NCI-H1930 (cell line): ENCODE results near the gene IQGAP1.

ENCODE experiments used
- DNase-seq, 2 experiments: peaks; one replicate each; lab custom pipeline; 2025; lab: John Stamatoyannopoulos, UW

Gene IQGAP1

GRCh38 chr15:90531147-90531546, 143.1 kb downstream of the IQGAP1 start:
- DNase-seq, result no peak

DNA sequence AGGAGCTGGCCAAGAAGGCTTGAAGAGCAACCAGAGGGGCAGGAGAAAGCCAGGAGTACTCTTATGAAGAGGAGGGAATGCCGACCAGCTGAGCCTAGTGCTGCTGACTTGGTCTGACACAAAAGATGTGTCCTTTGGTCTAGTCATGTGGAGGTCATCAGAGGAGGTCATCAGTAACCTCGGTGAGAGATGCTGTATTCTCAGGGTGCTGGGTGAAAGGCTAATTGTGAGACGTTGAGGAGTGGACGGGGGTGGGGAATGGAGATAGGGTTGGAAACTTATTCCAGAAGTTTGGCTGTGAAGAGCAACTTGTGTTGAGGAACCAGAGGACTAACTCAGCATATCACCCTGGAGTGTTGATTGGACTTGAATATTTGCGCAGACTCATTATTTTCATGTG, 147.2 kb downstream of the IQGAP1 start:
- DNase-seq, result no peak

GRCh38 chr15:90539789-90540188, 151.7 kb downstream of the IQGAP1 start:
- DNase-seq, result no peak

DNA sequence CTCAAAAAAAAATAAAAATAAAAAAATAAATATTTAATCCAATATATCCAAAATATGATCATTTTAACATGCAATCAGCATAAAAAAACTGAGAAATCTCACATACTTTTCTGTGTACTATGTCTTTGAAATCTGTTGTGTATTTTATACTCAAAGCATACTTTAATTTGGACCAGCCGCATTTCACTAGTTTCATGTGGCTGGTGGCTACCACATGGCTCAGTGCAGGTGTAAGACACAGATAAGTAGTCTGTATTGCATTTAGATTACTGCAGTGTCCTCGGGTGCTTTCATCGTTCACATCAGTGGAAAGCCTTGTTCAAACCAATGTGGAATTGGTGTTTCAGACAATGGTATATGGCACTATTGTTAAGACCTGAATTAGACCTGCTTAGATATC, 152.7 kb downstream of the IQGAP1 start:
- DNase-seq, result no peak

DNA sequence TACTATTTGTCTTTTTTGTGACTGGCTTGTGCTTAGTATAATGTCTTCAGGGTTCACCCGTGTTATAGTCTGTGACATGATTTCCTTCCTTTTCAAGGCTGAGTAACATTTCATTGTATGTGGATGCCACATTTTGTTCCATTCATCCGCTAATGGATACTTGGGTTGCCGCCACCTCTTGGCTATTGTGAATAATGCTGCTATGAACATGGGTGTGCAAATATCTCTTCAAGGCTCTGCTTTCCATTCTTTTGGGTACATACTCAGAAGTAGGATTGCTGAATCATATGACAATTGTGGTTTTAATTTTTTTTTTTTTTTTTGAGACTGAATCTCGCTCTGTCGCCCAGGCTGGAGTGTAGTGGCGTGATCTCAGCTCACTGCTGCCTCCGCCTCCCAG, 157.1 kb downstream of the IQGAP1 start:
- DNase-seq, result no peak

GRCh38 chr15:90547540-90547939, 159.5 kb downstream of the IQGAP1 start:
- no peak for DNase-seq

GRCh38 chr15:90550919-90551318, 162.9 kb downstream of the IQGAP1 start:
- DNase-seq, result no peak
